K562 (cell line): ENCODE data around the gene TMEM86B. TPM values are rescaled to one million over a fixed set of nuclear protein-coding genes. Genes with fewer than 3 reads are reported as not detected.

Experiments
- CUX1 ChIP-seq: fragments of 200-800 bp; sonication (Bioruptor generic); IDR thresholded peaks from 2 replicates; pipeline ENCODE4 v1.6.1; 2016; ENCODE audit warnings: missing genetic modification characterization, missing compliant biosample characterization
- ELF1 ChIP-seq: fragments of 200-800 bp; sonication (Bioruptor generic); IDR thresholded peaks from 2 replicates; pipeline ENCODE4 v1.6.1; 2016; ENCODE audit warnings: missing genetic modification characterization, missing compliant biosample characterization
- GATA2 ChIP-seq: sonication (generic); formaldehyde crosslinking; IDR thresholded peaks from 2 replicates; pipeline ENCODE4 v1.4.0; 2020; ENCODE audit warnings: mild to moderate bottlenecking, missing genetic modification reagents
- HBP1 ChIP-seq: fragments of 450-650 bp; formaldehyde crosslinking; IDR thresholded peaks from 2 replicates; pipeline ENCODE4 v1.4.0; 2022; ENCODE audit warnings: missing genetic modification characterization
- HDAC2 ChIP-seq: fragments of 450-650 bp; IDR thresholded peaks from 2 replicates; pipeline ENCODE4 v1.6.1; 2016; ENCODE audit warnings: mild to moderate bottlenecking
- KDM1A ChIP-seq, 2 experiments: fragments of 450-650 bp; IDR thresholded peaks; 2 replicates each; pipeline ENCODE4 v1.6.1; 2016; ENCODE audit warnings: mild to moderate bottlenecking in 2 of 2
- MXI1 ChIP-seq: IDR thresholded peaks from 2 replicates; pipeline ENCODE4 v1.6.1; 2011; ENCODE audit warnings: low read depth, mild to moderate bottlenecking, improper control_type of control experiment, low read length
- PHF8 ChIP-seq: fragments of 200-600 bp; sonication (generic); IDR thresholded peaks from 2 replicates; pipeline ENCODE4 v1.6.1; 2012; ENCODE audit warnings: mixed run types, mild to moderate bottlenecking, inconsistent platforms, low read length, moderate library complexity, borderline replicate concordance
- ZBTB8A ChIP-seq: fragments of 450-650 bp; IDR thresholded peaks from 2 replicates; pipeline ENCODE4 v1.6.1; 2018; ENCODE audit warnings: mild to moderate bottlenecking, moderate library complexity; ENCODE audit not compliant: partially characterized antibody
- ZNF175 ChIP-seq: fragments of 200-800 bp; sonication (Bioruptor generic); IDR thresholded peaks from 2 replicates; pipeline ENCODE4 v1.6.1; 2016; ENCODE audit warnings: low read depth, mild to moderate bottlenecking, missing genetic modification characterization, missing compliant biosample characterization
- ZNF407 ChIP-seq: fragments of 450-650 bp; IDR thresholded peaks from 2 replicates; pipeline ENCODE4 v1.6.1; 2016; ENCODE audit warnings: low read depth
- ZSCAN32 ChIP-seq: fragments of 450-650 bp; formaldehyde crosslinking; IDR thresholded peaks from 2 replicates; pipeline ENCODE4 v1.4.0; 2020; ENCODE audit warnings: mild to moderate bottlenecking, moderate library complexity
- polyA plus RNA-seq, 8 experiments: library from polyadenylated mRNA; depleted of rRNA in 4 of 8; stranded (reverse) in 5 of 8; unstranded in 3 of 8; fragments of >200 nt; fragmentation: Nextera tagmentation in 2 of 8; fragmentation: Illumina TruSeq in 1 of 8; extraction: Ambion mirVana in 2 of 8; extraction: Trizol in 1 of 8; gene quantifications; 2 replicates each; pipeline versions ENCODE4 v1.2.1 to v1.2.3, GENCODE V29; 2011 to 2014; ENCODE audit warnings: inconsistent platforms in 1 of 8, missing spikeins in 1 of 8
- total RNA-seq, 7 experiments: library from RNA; depleted of rRNA in 6 of 7; stranded (reverse); fragments of >200 nt in 6 of 7; fragmentation: Illumina TruSeq in 2 of 7; extraction: Trizol in 2 of 7; gene quantifications; 2 replicates each; pipeline versions ENCODE4 v1.2.1 to v1.2.3, GENCODE V29; 2011 to 2021; ENCODE audit warnings: low replicate concordance in 1 of 7

Gene TMEM86B
- total and polyA plus RNA-seq, 9 of the 15 experiments (the other 6 are each of a cell fraction or from before 2014, with no cell fraction given): 0.28 to 7.9 (median 2.1) TPM

- TF ChIP-seq ZBTB8A (no peak), ZNF175 (CRISPR knock-in tag) (peak; percentile 67; the same call in 1 of the 2 replicates), CUX1 (CRISPR knock-in tag) (no peak), MXI1 (peak; percentile 100), HDAC2 (peak; percentile 28; the same call in 1 of the 2 replicates), GATA2 (CRISPR knock-in tag) (no peak), ZSCAN32 (CRISPR knock-in tag) (no peak), KDM1A (IDR thresholded peaks at IDR 0.05) (peak in 1 of 2 experiments; percentile 33; a peak in 1 of 4 replicates), PHF8 (no peak), HBP1 (CRISPR knock-in tag) (no peak), ZNF407 (no peak), ELF1 (tag) (peak; percentile 51)
These were observed 49.6 kb downstream of the TMEM86B start (continued) for GRCh38 chr19:55178781-55179599.
